Mammary epithelial cell (primary cell): ENCODE results near the gene MCFD2.
"Not testable (repeated sequence)": the region's sequence is repeated elsewhere in the genome, so short reads cannot be mapped to it uniquely, and the experiment has no call there.

Experiments
- CTCF ChIP-seq, 2 donors: IDR thresholded peaks in 1 of 2; conservative IDR thresholded peaks in 1 of 2; 2 replicates each; pipeline ENCODE4 v1.5.1; 2011 to 2012; ENCODE audit warnings: inconsistent platforms in 2 of 2, low read length in 2 of 2, mild to moderate bottlenecking in 2 of 2, control low read depth in 1 of 2, low read depth in 1 of 2; ENCODE audit not compliant: insufficient read depth in 1 of 2; ENCODE audit errors: extremely low read depth in 1 of 2
- EZH2 ChIP-seq: IDR thresholded peaks from 2 replicates; pipeline ENCODE4 v1.6.1; 2012; ENCODE audit warnings: low read length, inconsistent platforms, borderline replicate concordance

- TF ChIP-seq CTCF (conservative IDR thresholded peaks at IDR 0.05 in 1 of 2, IDR thresholded peaks at IDR 0.05 in 1 of 2; ENCODE audit: extremely low read depth in 1 of 2, insufficient read depth in 1 of 2, low read depth in 1 of 2, low read length in 2 of 2); EZH2: not testable (repeated sequence)
Observed at GRCh38 chr2:46904908-46905678, 10.5 kb downstream of the MCFD2 start.
